OCI-LY1 (cell line): ENCODE measurements around the gene RFC2.

Source experiments
- CTCF ChIP-seq: fragments of 200-600 bp; sonication (generic), shearing (Covaris generic); IDR thresholded peaks from 2 replicates; pipeline ENCODE4 v1.5.1; 2017; ENCODE audit warnings: mild to moderate bottlenecking, antibody characterized with exemption, low read length, moderate library complexity, mixed read lengths
- EZH2 ChIP-seq: fragments of 200-600 bp; sonication (generic), shearing (Covaris generic); IDR thresholded peaks from 2 replicates; pipeline ENCODE4 v1.8.0; 2017; ENCODE audit warnings: borderline replicate concordance, mixed run types, mild to moderate bottlenecking, antibody characterized with exemption, low read length, moderate library complexity, mixed read lengths

GRCh38 chr7:74277636-74278035 is 23.4 kb upstream of the RFC2 start:
- TF ChIP-seq CTCF (no peak), EZH2 (no peak)
